ENCODE data around the gene PRIM1. TPM values are rescaled to one million over a fixed set of nuclear protein-coding genes. Genes with fewer than 3 reads are reported as not detected.
A peak's percentile ranks its signal among the peaks of the same experiment; 100 is the strongest.

PRIM1 gene
- total RNA-seq, 1 donor from 2014 or later, result 15.1 TPM

GRCh38 chr12:56695327-56696101 is 56.6 kb downstream of the PRIM1 start:
- no peaks in the 10 kb centered on the region for H3K27me3 Mint-ChIP-seq
- H3K27ac Mint-ChIP-seq, result no peak overlapping the region
- ChIA-PET CTCF (no interaction called here), POLR2A (no interaction called here)
- intact Hi-C loops (cut with micrococcal nuclease), result no loop called here
- H3K36me3 Mint-ChIP-seq (ENCODE audit: low read depth), result no peaks in the 10 kb centered on the region
- TF ChIP-seq CTCF (IDR thresholded peaks at IDR 0.05), result no peak
- H3K4me3 Mint-ChIP-seq, result no peak overlapping the region
- ATAC-seq (ENCODE audit: low read depth) (no peak), DNase-seq (no peak)
- peaks cover under 1% of the 10 kb centered on the region for H3K4me1 Mint-ChIP-seq
- H3K9me3 Mint-ChIP-seq, result no peaks in the 10 kb centered on the region

- Mint-ChIP-seq H3K36me3 (ENCODE audit: low read depth) (no peaks in the 10 kb centered on the region), H3K4me3 (no peak overlapping the region), H3K4me1 (no peaks in the 10 kb centered on the region), H3K27me3 (no peaks in the 10 kb centered on the region), H3K27ac (no peak overlapping the region), H3K9me3 (no peaks in the 10 kb centered on the region)
- TF ChIP-seq CTCF (IDR thresholded peaks at IDR 0.05), result no peak
- DNase-seq, result no peak
- ChIA-PET POLR2A (interaction anchor here (0.8 kb wide), 1 partner anchor 361 kb away, joined by 8 read pairs; no protein-coding TSS in a partner anchor), CTCF (no interaction called here)
- ATAC-seq (ENCODE audit: low read depth), result no peak
- intact Hi-C loops (cut with micrococcal nuclease), result no loop called here
Observed at GRCh38 chr12:56694161-56694560, 58.0 kb downstream of the PRIM1 start.

GRCh38 chr12:56688846-56689109 is 63.3 kb downstream of the PRIM1 start:
- Mint-ChIP-seq H3K27me3 (no peaks in the 10 kb centered on the region), H3K9me3 (no peaks in the 10 kb centered on the region), H3K4me1 (peaks cover 36% of the 10 kb centered on the region), H3K4me3 (peak overlapping the region; percentile 100), H3K36me3 (ENCODE audit: low read depth) (peaks cover 35% of the 10 kb centered on the region), H3K27ac (peak overlapping the region; percentile 99)
- ATAC-seq (ENCODE audit: low read depth), result no peak
- POLR2A ChIA-PET, result interaction anchor here (0.6 to 7.4 kb wide), 28 partner anchors 10 to 1067 kb away, joined by 3 to 159 read pairs (median 8); partner anchors contain the start of genes ATP5F1B, BAZ2A, NACA and RAB5B
- DNase-seq, result no peak
- CTCF ChIA-PET, result interaction anchor here (1.0 to 3.7 kb wide), 4 partner anchors 10 to 60 kb away, joined by 3 to 15 read pairs (median 7); no protein-coding TSS in a partner anchor
- no peak for TF ChIP-seq CTCF (IDR thresholded peaks at IDR 0.05)
- intact Hi-C loops (cut with micrococcal nuclease), result loop anchor here (1.0 to 10.0 kb wide), 11 partner anchors 29 to 1064 kb away; partner anchors contain the start of genes BAZ2A, CDK4, INHBC and NAB2

- CTCF ChIA-PET, result interaction anchor here (0.9 to 3.7 kb wide), 5 partner anchors 10 to 771 kb away, joined by 3 to 15 read pairs (median 6); no protein-coding TSS in a partner anchor
- no peak for TF ChIP-seq CTCF (IDR thresholded peaks at IDR 0.05)
- ATAC-seq (ENCODE audit: low read depth) (peak; percentile 75), DNase-seq (peak; percentile 97)
- H3K36me3 Mint-ChIP-seq (ENCODE audit: low read depth), result peaks cover 35% of the 10 kb centered on the region
- H3K9me3 Mint-ChIP-seq, result no peaks in the 10 kb centered on the region
- peaks cover 36% of the 10 kb centered on the region for H3K4me1 Mint-ChIP-seq
- H3K27ac Mint-ChIP-seq, result peak within 1 kb of the TSS; percentile 99
- peak within 1 kb of the TSS; percentile 100 for H3K4me3 Mint-ChIP-seq
- intact Hi-C loops (cut with micrococcal nuclease), result loop anchor here (1.0 to 10.0 kb wide), 11 partner anchors 29 to 1064 kb away; partner anchors contain the start of genes BAZ2A, CDK4, INHBC and NAB2
- POLR2A ChIA-PET, result interaction anchor here (0.6 to 7.4 kb wide), 35 partner anchors 10 to 1068 kb away, joined by 3 to 159 read pairs (median 6); partner anchors contain the start of genes ATP5F1B, BAZ2A, DDIT3 and ESYT1
- no peaks in the 10 kb centered on the region for H3K27me3 Mint-ChIP-seq
Observed at GRCh38 chr12:56688129-56688845, 63.8 kb downstream of the PRIM1 start, which contains the start of gene PTGES3. PTGES3 (minus strand) TSS chr12:56688284; CDS start chr12:56687999, 285 bp downstream.
